ENCODE measurements around the gene C14orf132.

C14orf132 gene

GRCh38 chr14:96092936-96093335 lies 53.8 kb downstream of the C14orf132 start:
- H3K4me3 ChIP-seq (ENCODE audit: low read length, poor library complexity, severe bottlenecking), result no peak overlapping the region
- H4K20me1 ChIP-seq (ENCODE audit: insufficient read depth, low read length, poor library complexity, severe bottlenecking), result no peaks in the 10 kb centered on the region
- no peak overlapping the region for H2AFZ ChIP-seq (ENCODE audit: low read length)
- no peaks in the 10 kb centered on the region for H3K9me2 ChIP-seq (replicated peaks; ENCODE audit: low read depth, low read length)
- H3K36me3 ChIP-seq (ENCODE audit: insufficient read depth, low read length), result no peaks in the 10 kb centered on the region
- no peak for TF ChIP-seq EZH2phosphoT487 (IDR thresholded peaks at IDR 0.05; ENCODE audit: borderline replicate concordance)
- no peak for TF ChIP-seq CTCF (conservative IDR thresholded peaks at IDR 0.05; ENCODE audit: low read length)
- no peaks in the 10 kb centered on the region for H3K79me2 ChIP-seq (ENCODE audit: insufficient read depth, low read length)
- H3K27me3 ChIP-seq (ENCODE audit: insufficient read depth, low read length, poor library complexity, severe bottlenecking), result no peaks in the 10 kb centered on the region
- no peaks in the 10 kb centered on the region for H3K4me1 ChIP-seq (ENCODE audit: insufficient read depth, low read length, poor library complexity, severe bottlenecking)
- no peaks in the 10 kb centered on the region for H3K9me3 ChIP-seq (ENCODE audit: insufficient read depth, low read depth, low read length)
- H3K9ac ChIP-seq (ENCODE audit: low read depth, low read length, poor library complexity, severe bottlenecking), result no peak overlapping the region
- no peak overlapping the region for H3K4me2 ChIP-seq (ENCODE audit: low read depth, low read length, poor library complexity, severe bottlenecking)
- no peaks in the 10 kb centered on the region for H3F3A ChIP-seq (ENCODE audit: low read depth)

- Histone ChIP-seq H3F3A (ENCODE audit: low read depth) (no peaks in the 10 kb centered on the region), H3K36me3 (ENCODE audit: insufficient read depth, low read length) (no peaks in the 10 kb centered on the region), H3K9me3 (ENCODE audit: insufficient read depth, low read depth, low read length) (no peaks in the 10 kb centered on the region), H2AFZ (ENCODE audit: low read length) (no peak overlapping the region), H3K4me3 (ENCODE audit: low read length, poor library complexity, severe bottlenecking) (no peak overlapping the region), H3K4me2 (ENCODE audit: low read depth, low read length, poor library complexity, severe bottlenecking) (no peak overlapping the region), H3K27me3 (ENCODE audit: insufficient read depth, low read length, poor library complexity, severe bottlenecking) (no peaks in the 10 kb centered on the region), H3K9ac (ENCODE audit: low read depth, low read length, poor library complexity, severe bottlenecking) (no peak overlapping the region), H4K20me1 (ENCODE audit: insufficient read depth, low read length, poor library complexity, severe bottlenecking) (no peaks in the 10 kb centered on the region), H3K79me2 (ENCODE audit: insufficient read depth, low read length) (no peaks in the 10 kb centered on the region), H3K4me1 (ENCODE audit: insufficient read depth, low read length, poor library complexity, severe bottlenecking) (no peaks in the 10 kb centered on the region), H3K9me2 (replicated peaks; ENCODE audit: low read depth, low read length) (no peaks in the 10 kb centered on the region)
- TF ChIP-seq CTCF (conservative IDR thresholded peaks at IDR 0.05; ENCODE audit: low read length) (no peak), EZH2phosphoT487 (IDR thresholded peaks at IDR 0.05; ENCODE audit: borderline replicate concordance) (no peak)
These were observed 55.0 kb downstream of the C14orf132 start for GRCh38 chr14:96094211-96094610.

GRCh38 chr14:96094656-96095055 lies 55.5 kb downstream of the C14orf132 start:
- Histone ChIP-seq H3K4me2 (ENCODE audit: low read depth, low read length, poor library complexity, severe bottlenecking) (no peak overlapping the region), H3K4me1 (ENCODE audit: insufficient read depth, low read length, poor library complexity, severe bottlenecking) (no peaks in the 10 kb centered on the region)

More at GRCh38 chr14:96094656-96095055, 55.5 kb downstream of the C14orf132 start:
- no peaks in the 10 kb centered on the region for H3K36me3 ChIP-seq (ENCODE audit: insufficient read depth, low read length)
- no peaks in the 10 kb centered on the region for H3F3A ChIP-seq (ENCODE audit: low read depth)
- H2AFZ ChIP-seq (ENCODE audit: low read length), result no peak overlapping the region
- no peaks in the 10 kb centered on the region for H3K9me2 ChIP-seq (replicated peaks; ENCODE audit: low read depth, low read length)
- no peak overlapping the region for H3K4me3 ChIP-seq (ENCODE audit: low read length, poor library complexity, severe bottlenecking)
- H4K20me1 ChIP-seq (ENCODE audit: insufficient read depth, low read length, poor library complexity, severe bottlenecking), result no peaks in the 10 kb centered on the region
- no peaks in the 10 kb centered on the region for H3K9me3 ChIP-seq (ENCODE audit: insufficient read depth, low read depth, low read length)
- no peaks in the 10 kb centered on the region for H3K27me3 ChIP-seq (ENCODE audit: insufficient read depth, low read length, poor library complexity, severe bottlenecking)
- H3K9ac ChIP-seq (ENCODE audit: low read depth, low read length, poor library complexity, severe bottlenecking), result no peak overlapping the region
- no peak for TF ChIP-seq EZH2phosphoT487 (IDR thresholded peaks at IDR 0.05; ENCODE audit: borderline replicate concordance)
- no peak for TF ChIP-seq CTCF (conservative IDR thresholded peaks at IDR 0.05; ENCODE audit: low read length)
- no peaks in the 10 kb centered on the region for H3K79me2 ChIP-seq (ENCODE audit: insufficient read depth, low read length)
